Measurements from ENCODE around the gene TK2.

The TK2 gene

DNA sequence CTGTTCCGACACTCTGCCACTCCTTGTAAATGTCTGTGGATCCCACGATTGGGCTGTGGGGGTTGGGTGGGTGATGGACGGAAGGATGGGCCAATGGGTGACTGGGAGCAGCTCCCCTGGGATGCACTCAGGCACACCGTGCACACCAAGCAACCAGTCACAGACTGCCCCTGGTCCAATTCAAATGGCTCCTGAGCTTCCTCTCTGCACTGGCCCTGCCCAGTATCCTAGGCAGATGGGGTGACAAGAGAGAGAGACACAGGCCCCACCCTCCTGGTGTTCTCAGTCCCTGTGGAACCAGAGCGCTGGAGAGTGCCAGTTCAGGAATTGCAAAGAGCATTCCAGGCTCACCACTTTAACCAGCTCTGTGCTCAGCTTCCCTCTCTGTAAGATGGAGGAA, 90.0 kb downstream of the TK2 start:
- no peak for DNase-seq

DNA sequence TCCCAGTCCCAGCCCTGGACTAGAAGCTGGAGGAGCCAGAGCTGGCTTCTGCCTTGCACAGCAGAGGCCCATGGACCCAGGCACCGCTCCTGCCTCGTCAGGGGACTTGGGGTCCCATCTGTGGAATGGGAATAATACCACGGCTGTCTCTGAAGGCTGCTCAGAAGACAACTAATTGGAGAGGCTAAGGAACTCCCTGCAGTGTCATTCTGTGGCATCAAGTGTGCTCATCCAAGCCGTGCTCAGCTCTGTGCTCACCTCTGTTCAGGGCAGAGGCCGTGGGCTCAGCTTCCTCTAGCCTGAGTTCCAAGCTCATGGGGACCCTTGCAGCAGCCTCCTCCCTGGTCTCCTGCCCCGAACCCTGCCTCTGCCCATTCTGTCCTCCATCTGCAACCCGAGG, 91.1 kb downstream of the TK2 start:
- DNase-seq = no peak

DNA sequence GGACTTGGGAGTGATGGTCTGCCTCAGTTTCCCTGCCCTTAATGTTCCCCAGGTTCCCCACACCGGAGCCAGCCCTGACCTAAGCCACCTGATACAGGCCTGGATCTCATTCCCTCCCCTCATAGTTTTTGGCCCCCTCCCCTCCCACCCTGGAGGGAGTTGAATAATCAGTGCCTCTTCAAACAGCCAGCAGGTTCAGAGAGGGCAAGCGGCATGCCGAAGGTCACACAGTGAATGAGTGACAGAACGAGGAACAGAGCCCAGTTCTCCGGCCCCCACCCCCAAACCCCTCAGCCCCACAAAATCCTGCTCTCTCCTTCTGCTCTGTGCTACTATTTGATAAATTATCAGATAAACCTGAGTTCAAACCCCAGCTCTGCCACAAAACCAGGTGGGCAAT, 91.6 kb downstream of the TK2 start:
- DNase-seq = no peak

All from NK-92 treated with Interleukin-12 subunit alpha and Interleukin-12 subunit beta, amount 100 ng/mL, for 24 hours (cell line).